ENCODE results near the gene AASDHPPT. TPM values are rescaled to one million over a fixed set of nuclear protein-coding genes. Genes with fewer than 3 reads are reported as not detected.
A peak's percentile ranks its signal among the peaks of the same experiment; 100 is the strongest.

The AASDHPPT gene
- total and polyA plus RNA-seq, 4 donors: 13.1 to 29.9 (median 21.6) TPM

GRCh38 chr11:106072804-106073203 is 4.7 kb upstream of the AASDHPPT start (continued):
- TF ChIP-seq CTCF (IDR thresholded peaks at IDR 0.05; ENCODE audit: low read depth, low read length, missing input control) (no peak), YY1 (IDR thresholded peaks at IDR 0.05) (no peak), ATF3 (IDR thresholded peaks at IDR 0.05) (no peak), NR2F2 (IDR thresholded peaks at IDR 0.05) (no peak)

- 15% methylated on average over 19 of the region's 19 CpGs for WGBS
- Histone ChIP-seq H3K36me3 (ENCODE audit: control insufficient read depth in 4 of 4, insufficient read depth in 3 of 4, low read depth in 1 of 4, low read length in 3 of 4) (peaks cover 2 to 18% (median 10%) of the 10 kb centered on the region in 4 donors), H3K9me3 (ENCODE audit: control insufficient read depth in 4 of 4, low read length in 3 of 4) (no peaks in the 10 kb centered on the region), H3K4me3 (ENCODE audit: low read depth in 1 of 3, low read length in 3 of 3) (peak overlapping the region; percentile 69 to 86 (median 86)), H3K4me1 (ENCODE audit: control insufficient read depth in 4 of 4, insufficient read depth in 4 of 4, low read length in 3 of 4) (peaks cover 2 to 23% (median 14%) of the 10 kb centered on the region in 4 donors), H3K27ac (ENCODE audit: low read depth in 1 of 2, low read length in 2 of 2) (peak overlapping the region; percentile 83 to 94), H3K27me3 (ENCODE audit: control insufficient read depth in 4 of 4, insufficient read depth in 4 of 4, low read length in 3 of 4) (no peaks in the 10 kb centered on the region), H3K9ac (ENCODE audit: low read depth in 1 of 2, low read length in 2 of 2) (peak overlapping the region; percentile 72 to 95)
- TF ChIP-seq NR2F2 (IDR thresholded peaks at IDR 0.05): no peak
- peak; percentile 21 for TF ChIP-seq YY1 (IDR thresholded peaks at IDR 0.05)
- TF ChIP-seq EGR1 (IDR thresholded peaks at IDR 0.05; ENCODE audit: low read depth in 2 of 2): no peak
- no peak for TF ChIP-seq TAF1 (conservative IDR thresholded peaks at IDR 0.05)
- no peak for TF ChIP-seq HNF4G (IDR thresholded peaks at IDR 0.05)
- peak; percentile 42 for DNase-seq (ENCODE audit: low spot score)
These were observed 1.1 kb upstream of the AASDHPPT start for GRCh38 chr11:106076171-106076918.

- DNase-seq (ENCODE audit: low spot score): peak; percentile 96
- H3K36me3 ChIP-seq (ENCODE audit: control insufficient read depth in 4 of 4, insufficient read depth in 3 of 4, low read depth in 1 of 4, low read length in 3 of 4): peaks cover 2 to 21% (median 10%) of the 10 kb centered on the region in 4 donors
- H3K4me1 ChIP-seq (ENCODE audit: control insufficient read depth in 4 of 4, insufficient read depth in 4 of 4, low read length in 3 of 4): peaks cover 5 to 23% (median 14%) of the 10 kb centered on the region in 4 donors
- no peaks in the 10 kb centered on the region for H3K9me3 ChIP-seq (ENCODE audit: control insufficient read depth in 4 of 4, low read length in 3 of 4)
- peak within 1 kb of the TSS; percentile 96 to 97 for H3K27ac ChIP-seq (ENCODE audit: low read depth in 1 of 2, low read length in 2 of 2)
- H3K9ac ChIP-seq (ENCODE audit: low read depth in 1 of 2, low read length in 2 of 2): peak within 1 kb of the TSS; percentile 77 to 95
- peak within 1 kb of the TSS; percentile 82 to 89 (median 87) for H3K4me3 ChIP-seq (ENCODE audit: low read depth in 1 of 3, low read length in 3 of 3)
- WGBS: under 1% methylated on average over 37 of the region's 37 CpGs
- H3K27me3 ChIP-seq (ENCODE audit: control insufficient read depth in 4 of 4, insufficient read depth in 4 of 4, low read length in 3 of 4): no peaks in the 10 kb centered on the region
- TF ChIP-seq RAD21 (IDR thresholded peaks at IDR 0.05) (no peak), CTCF (IDR thresholded peaks at IDR 0.05; ENCODE audit: low read depth, low read length, missing input control) (no peak), JUND (IDR thresholded peaks at IDR 0.05) (peak; percentile 70 to 79), ATF3 (IDR thresholded peaks at IDR 0.05) (no peak), EGR1 (IDR thresholded peaks at IDR 0.05; ENCODE audit: low read depth in 2 of 2) (peak in 1 of 2 donors; percentile 40), FOXA2 (IDR thresholded peaks at IDR 0.05) (no peak), YY1 (IDR thresholded peaks at IDR 0.05) (no peak), MAX (IDR thresholded peaks at IDR 0.05) (no peak), HNF4A (conservative IDR thresholded peaks at IDR 0.05) (peak in 1 of 2 donors; percentile 16), NR2F2 (IDR thresholded peaks at IDR 0.05) (peak; percentile 44), REST (IDR thresholded peaks at IDR 0.05) (peak; percentile 67), SP1 (IDR thresholded peaks at IDR 0.05) (peak; percentile 77), GABPA (IDR thresholded peaks at IDR 0.05 in 1 of 2, conservative IDR thresholded peaks at IDR 0.05 in 1 of 2) (no peak), TAF1 (conservative IDR thresholded peaks at IDR 0.05) (peak; percentile 90), HNF4G (IDR thresholded peaks at IDR 0.05) (no peak), FOXA1 (IDR thresholded peaks at IDR 0.05) (no peak), RXRA (IDR thresholded peaks at IDR 0.05) (no peak)
These were observed 398 bp upstream of the AASDHPPT start, which contains the start of gene KBTBD3 for GRCh38 chr11:106076919-106077608. Gene KBTBD3, minus strand, starts transcription at chr11:106077347. Its CDS starts 18,250 bp downstream, at chr11:106059097.
